Thoracic aorta (tissue), 2 donors: Measurements from ENCODE around the gene SLC4A11. TPM values are rescaled to one million over a fixed set of nuclear protein-coding genes. Genes with fewer than 3 reads are reported as not detected.

Source experiments
- ATAC-seq: fragments of 150-250 bp; one replicate; pipeline ENCODE4 v1.8.0; 2017; ENCODE audit warnings: low read depth; ENCODE audit not compliant: insufficient number of reproducible peaks, low FRiP score
- DNase-seq: peaks from one replicate; pipeline ENCODE4 v3.0.0-alpha.2; 2020; ENCODE audit warnings: low spot score
- H3K27ac ChIP-seq, 2 donors: fragments of 200-600 bp; sonication (generic); 1 replicate in 1 of 2; 2 replicates in 1 of 2; pipeline ENCODE4 v1.5.1; 2016; ENCODE audit warnings: mild to moderate bottlenecking in 2 of 2, moderate library complexity in 2 of 2
- H3K27me3 ChIP-seq: fragments of 200-600 bp; sonication (generic); replicated peaks from 2 replicates; pipeline ENCODE4 v1.6.0; 2016; ENCODE audit warnings: mild to moderate bottlenecking; ENCODE audit not compliant: insufficient read depth
- H3K36me3 ChIP-seq: fragments of 200-600 bp; sonication (generic); one replicate; pipeline ENCODE4 v1.5.1; 2016
- H3K4me1 ChIP-seq, 2 donors: fragments of 200-600 bp; sonication (generic); 1 replicate in 1 of 2; 2 replicates in 1 of 2; pipeline versions ENCODE4 v1.5.1 to v1.6.0; 2016; ENCODE audit warnings: low read depth in 2 of 2, mild to moderate bottlenecking in 1 of 2; ENCODE audit not compliant: control insufficient read depth in 1 of 2
- H3K4me3 ChIP-seq: fragments of 200-600 bp; sonication (generic); 2 replicates; pipeline ENCODE4 v1.5.1; 2016; ENCODE audit warnings: mild to moderate bottlenecking
- H3K9me3 ChIP-seq: fragments of 200-600 bp; sonication (generic); 2 replicates; pipeline ENCODE4 v1.5.1; 2016
- total RNA-seq, 2 donors: library from RNA; depleted of rRNA; stranded (reverse); fragments of >200 nt; gene quantifications; one replicate each; pipeline versions ENCODE4 v1.1.0 to v1.2.3, GENCODE V29; 2016
- TF ChIP-seq, protein P1 (sequence below): fragments of 200-600 bp; sonication (generic); IDR thresholded peaks from one replicate; pipeline ENCODE4 v1.5.1; 2019; ENCODE audit warnings: antibody characterized with exemption

SLC4A11 gene
- total RNA-seq, 2 donors from 2014 or later, result 0.27 TPM; not detected in 1

DNA sequence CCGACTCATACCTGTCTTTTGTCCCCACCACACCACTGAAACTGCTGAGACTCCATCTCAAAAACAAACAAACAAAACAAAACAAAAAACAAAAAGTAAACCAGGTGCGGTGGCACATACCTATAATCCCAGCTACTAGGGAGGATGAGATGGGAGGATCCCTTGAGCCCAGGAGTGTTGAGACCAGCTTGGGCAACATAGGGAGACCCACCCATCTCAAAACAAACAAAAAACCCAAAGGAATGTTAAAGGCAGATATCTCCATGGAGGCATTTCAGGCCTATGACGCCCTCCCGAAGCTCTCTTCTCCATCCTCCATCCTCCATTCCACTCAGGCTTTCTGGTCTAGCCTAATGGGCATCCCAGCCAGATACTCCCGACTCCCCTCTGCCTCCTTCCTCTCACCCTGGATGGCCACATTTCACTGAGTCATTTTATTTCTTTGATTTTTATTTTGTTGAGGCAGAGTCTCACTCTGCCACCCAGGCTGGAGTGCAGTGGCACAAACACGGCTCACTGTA, 3.2 kb upstream of the SLC4A11 start:
- no peak for ATAC-seq
- H3K9me3 ChIP-seq, result no peaks in the 10 kb centered on the region
- no peak for DNase-seq
- no peaks in the 10 kb centered on the region for H3K36me3 ChIP-seq
- TF ChIP-seq, protein P1, sequence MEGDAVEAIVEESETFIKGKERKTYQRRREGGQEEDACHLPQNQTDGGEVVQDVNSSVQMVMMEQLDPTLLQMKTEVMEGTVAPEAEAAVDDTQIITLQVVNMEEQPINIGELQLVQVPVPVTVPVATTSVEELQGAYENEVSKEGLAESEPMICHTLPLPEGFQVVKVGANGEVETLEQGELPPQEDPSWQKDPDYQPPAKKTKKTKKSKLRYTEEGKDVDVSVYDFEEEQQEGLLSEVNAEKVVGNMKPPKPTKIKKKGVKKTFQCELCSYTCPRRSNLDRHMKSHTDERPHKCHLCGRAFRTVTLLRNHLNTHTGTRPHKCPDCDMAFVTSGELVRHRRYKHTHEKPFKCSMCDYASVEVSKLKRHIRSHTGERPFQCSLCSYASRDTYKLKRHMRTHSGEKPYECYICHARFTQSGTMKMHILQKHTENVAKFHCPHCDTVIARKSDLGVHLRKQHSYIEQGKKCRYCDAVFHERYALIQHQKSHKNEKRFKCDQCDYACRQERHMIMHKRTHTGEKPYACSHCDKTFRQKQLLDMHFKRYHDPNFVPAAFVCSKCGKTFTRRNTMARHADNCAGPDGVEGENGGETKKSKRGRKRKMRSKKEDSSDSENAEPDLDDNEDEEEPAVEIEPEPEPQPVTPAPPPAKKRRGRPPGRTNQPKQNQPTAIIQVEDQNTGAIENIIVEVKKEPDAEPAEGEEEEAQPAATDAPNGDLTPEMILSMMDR, result no peak
- peaks cover 7 to 24% of the 10 kb centered on the region in 2 donors for H3K4me1 ChIP-seq
- H3K27me3 ChIP-seq, result peaks cover 10% of the 10 kb centered on the region
- H3K4me3 ChIP-seq, result no peak overlapping the region
- no peak overlapping the region for H3K27ac ChIP-seq

DNA sequence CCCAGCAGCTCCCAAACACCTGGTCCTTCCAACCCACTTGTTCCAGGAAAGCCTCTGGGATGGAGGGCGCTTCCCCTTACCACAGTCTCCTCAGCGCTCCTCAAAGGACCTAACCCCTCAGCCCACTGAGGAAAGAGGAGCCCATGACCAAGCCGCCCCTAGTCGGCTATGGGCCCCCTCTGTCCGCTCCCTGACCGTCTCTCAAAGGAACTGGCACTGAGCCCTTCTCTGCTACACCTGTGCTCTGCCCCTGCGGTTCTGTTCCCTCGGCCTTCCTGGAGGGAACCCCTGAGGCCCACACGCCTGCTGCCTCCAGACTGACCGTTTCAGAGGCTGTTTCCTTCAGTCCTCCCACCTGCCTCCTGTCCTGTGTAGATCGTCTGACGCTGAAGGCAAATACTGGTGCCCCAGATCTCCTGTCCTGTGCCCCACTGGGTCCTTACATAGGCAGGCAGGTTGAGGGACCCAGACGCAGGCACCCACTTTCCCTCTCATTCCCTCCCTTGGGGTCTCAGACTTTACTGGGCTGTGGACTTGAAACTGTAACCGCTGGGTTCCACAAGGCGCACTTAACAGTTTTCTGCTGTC, 1.9 kb upstream of the SLC4A11 start:
- DNase-seq (no peak), ATAC-seq (no peak)
- TF ChIP-seq, protein P1, result no peak
- Histone ChIP-seq H3K27ac (no peak overlapping the region), H3K4me1 (peaks cover 7 to 24% of the 10 kb centered on the region in 2 donors), H3K36me3 (no peaks in the 10 kb centered on the region), H3K9me3 (no peaks in the 10 kb centered on the region), H3K27me3 (peaks cover 11% of the 10 kb centered on the region), H3K4me3 (no peak overlapping the region)

DNA sequence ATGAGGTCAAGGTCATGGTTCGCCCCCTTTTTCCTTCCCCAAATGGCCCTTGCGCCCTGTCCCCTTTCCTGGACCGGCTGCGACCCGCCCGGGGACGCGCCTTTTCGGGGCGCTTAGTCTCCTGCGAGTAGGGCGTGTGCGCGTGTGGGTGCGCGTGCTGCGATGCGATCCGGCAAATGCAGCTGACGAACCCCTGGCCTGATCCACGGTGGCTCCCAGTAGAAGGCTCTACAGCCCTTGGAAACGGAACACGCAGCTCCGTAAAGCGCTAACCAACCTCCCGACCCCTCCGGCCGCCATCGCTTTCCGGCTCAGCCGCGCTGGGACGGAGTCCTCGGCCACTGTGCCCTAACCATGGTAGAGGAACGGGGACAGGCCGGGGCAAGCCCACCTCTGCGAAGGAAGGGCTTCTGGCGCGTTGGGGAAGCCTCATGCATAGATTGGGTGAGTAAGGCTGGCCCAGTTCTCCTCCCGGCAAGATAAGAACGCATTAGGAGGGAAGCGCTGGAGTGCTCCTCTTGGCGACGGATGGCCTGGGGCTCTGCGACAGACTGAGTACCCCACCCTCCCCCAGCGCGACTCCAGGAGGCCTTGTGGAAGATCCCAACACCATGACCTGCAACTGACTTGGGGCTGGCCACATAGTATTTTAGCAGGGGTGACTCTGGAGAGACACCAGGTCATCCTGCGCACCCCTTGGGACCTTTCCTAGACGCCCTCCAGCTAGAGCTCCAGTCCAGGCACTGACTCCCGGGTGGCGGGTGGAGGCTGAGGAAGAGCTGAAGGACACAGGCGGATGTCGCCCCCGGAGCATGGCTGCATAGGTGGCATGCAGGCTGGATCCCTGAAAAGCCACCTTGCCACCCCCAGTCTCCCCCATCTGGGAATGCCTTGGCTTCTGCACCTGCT, 1.1 kb upstream of the SLC4A11 start:
- TF ChIP-seq, protein P1, result no peak
- H3K36me3 ChIP-seq, result no peaks in the 10 kb centered on the region
- peaks cover 7 to 24% of the 10 kb centered on the region in 2 donors for H3K4me1 ChIP-seq
- peaks cover 11% of the 10 kb centered on the region for H3K27me3 ChIP-seq
- peak overlapping the region; percentile 93 for H3K4me3 ChIP-seq
- H3K9me3 ChIP-seq, result no peaks in the 10 kb centered on the region
- ATAC-seq, result no peak
- no peak overlapping the region for H3K27ac ChIP-seq
- DNase-seq, result no peak

GRCh38 chr20:3238616-3239025, 369 bp downstream of the SLC4A11 start:
- TF ChIP-seq, protein P1, result no peak
- peaks cover 11% of the 10 kb centered on the region for H3K27me3 ChIP-seq
- ATAC-seq, result no peak

GRCh38 chr20:3237958-3238615, 903 bp downstream of the SLC4A11 start:
- no peak for DNase-seq
- H3K27ac ChIP-seq, result no peak overlapping the region
- H3K36me3 ChIP-seq, result no peaks in the 10 kb centered on the region
- peak overlapping the region; percentile 93 for H3K4me3 ChIP-seq
- H3K27me3 ChIP-seq, result peaks cover 11% of the 10 kb centered on the region
- no peak for ATAC-seq
- peaks cover 7 to 24% of the 10 kb centered on the region in 2 donors for H3K4me1 ChIP-seq
- TF ChIP-seq, protein P1, result no peak
- H3K9me3 ChIP-seq, result no peaks in the 10 kb centered on the region

More at GRCh38 chr20:3238616-3239025, 369 bp downstream of the SLC4A11 start:
- no peak overlapping the region for H3K27ac ChIP-seq
- peak overlapping the region; percentile 93 for H3K4me3 ChIP-seq
- no peaks in the 10 kb centered on the region for H3K36me3 ChIP-seq
- H3K4me1 ChIP-seq, result peaks cover 7 to 24% of the 10 kb centered on the region in 2 donors
- no peaks in the 10 kb centered on the region for H3K9me3 ChIP-seq
- no peak for DNase-seq
